Caco-2 (cell line): ENCODE results near the gene IKBKE. TPM values are rescaled to one million over a fixed set of nuclear protein-coding genes. Genes with fewer than 3 reads are reported as not detected.

Experiments
- BruUV-seq: library from RNA; stranded (reverse); fragments of 400-500 nt; replicated peaks from 2 replicates; lab custom pipeline; 2021; lab: Mats Ljungman, UMichigan
- CTCF ChIA-PET: fragments of 300-600 bp; sonication (Branson Sonifier 250); formaldehyde crosslinking; loops from one replicate; lab custom pipeline; 2022; ENCODE audit warnings: antibody characterized with exemption; lab: Charles Lee
- POLR2A ChIA-PET: fragments of 300-600 bp; sonication (Branson Sonifier 250); formaldehyde crosslinking; loops from one replicate; lab custom pipeline; 2022; ENCODE audit warnings: antibody characterized with exemption; lab: Charles Lee
- DNase-seq, 2 experiments: peaks; one replicate each; pipeline versions ENCODE4 v3.0.0 to v3.0.0-alpha.2; 2020 to 2022
- H3K27me3 ChIP-seq: replicated peaks from 2 replicates; pipeline ENCODE4 v1.6.0; 2011; ENCODE audit warnings: low read length; ENCODE audit not compliant: control insufficient read depth, insufficient read depth
- H3K36me3 ChIP-seq: 2 replicates; pipeline ENCODE4 v1.5.1; 2011; ENCODE audit warnings: low read length; ENCODE audit not compliant: control insufficient read depth, insufficient read depth
- H3K4me1 ChIP-seq: fragments of 250-450 bp; sonication (Bioruptor Pico); 2 replicates; pipeline ENCODE4 v1.5.1; 2020; ENCODE audit warnings: mild to moderate bottlenecking
- H3K4me3 ChIP-seq: 2 replicates; pipeline ENCODE4 v1.5.1; 2011; ENCODE audit warnings: low read depth, mild to moderate bottlenecking, control low read depth, low read length
- H3K9me3 ChIP-seq: fragments of 250-450 bp; sonication (Bioruptor Pico); 2 replicates; pipeline ENCODE4 v1.5.1; 2020; ENCODE audit warnings: mild to moderate bottlenecking, moderate library complexity
- H3K27ac Mint-ChIP-seq: one replicate; pipeline ENCODE4 v1.8.0; 2022; ENCODE audit warnings: mixed read lengths; ENCODE audit not compliant: unreplicated experiment
- H3K27me3 Mint-ChIP-seq: one replicate; pipeline ENCODE4 v1.8.0; 2022; ENCODE audit warnings: mixed read lengths; ENCODE audit not compliant: insufficient read depth, unreplicated experiment
- H3K36me3 Mint-ChIP-seq: one replicate; pipeline ENCODE4 v1.8.0; 2022; ENCODE audit warnings: mild to moderate bottlenecking, mixed read lengths; ENCODE audit not compliant: insufficient read depth, unreplicated experiment
- H3K4me1 Mint-ChIP-seq: one replicate; pipeline ENCODE4 v1.8.0; 2022; ENCODE audit warnings: low read depth, mixed read lengths; ENCODE audit not compliant: unreplicated experiment
- H3K4me3 Mint-ChIP-seq: one replicate; pipeline ENCODE4 v1.8.0; 2022; ENCODE audit warnings: mild to moderate bottlenecking, moderate library complexity, mixed read lengths; ENCODE audit not compliant: unreplicated experiment
- H3K9me3 Mint-ChIP-seq: one replicate; pipeline ENCODE4 v1.8.0; 2022; ENCODE audit warnings: mixed read lengths; ENCODE audit not compliant: unreplicated experiment
- CTCF ChIP-seq, 2 experiments: fragments of 200-600 bp in 1 of 2; IDR thresholded peaks; 1 replicate in 1 of 2; 2 replicates in 1 of 2; pipeline versions ENCODE4 v1.5.1 to v1.8.0; 2011 to 2022; ENCODE audit warnings: antibody characterized with exemption in 1 of 2, control low read depth in 1 of 2, inconsistent platforms in 1 of 2, low read depth in 1 of 2, low read length in 1 of 2, mild to moderate bottlenecking in 1 of 2, moderate library complexity in 1 of 2; ENCODE audit not compliant: insufficient read depth in 1 of 2, severe bottlenecking in 1 of 2, unreplicated experiment in 1 of 2
- intact Hi-C: fragments of 100-400 bp; cut with micrococcal nuclease; formaldehyde crosslinking; loops from one replicate; pipeline ENCODE4 v1.10.0; 2022; ENCODE audit not compliant: unreplicated experiment
- total RNA-seq: library from RNA; stranded (reverse); gene quantifications from 2 replicates; pipeline ENCODE4 v1.2.3, GENCODE V29; 2022

IKBKE gene
- total RNA-seq, 1 experiment from 2014 or later, result 9.0 TPM

- H3K27me3 Mint-ChIP-seq, result no peaks in the 10 kb centered on the region
- H3K27me3 ChIP-seq, result no peaks in the 10 kb centered on the region
- H3K9me3 Mint-ChIP-seq, result no peaks in the 10 kb centered on the region
- CTCF ChIA-PET, result interaction anchor here (1.2 to 2.1 kb wide), 2 partner anchors 9 to 16 kb away, joined by 4 to 7 read pairs; partner anchors contain the start of gene IKBKE
- TF ChIP-seq CTCF (IDR thresholded peaks at IDR 0.05; ENCODE audit: insufficient read depth in 1 of 2, low read depth in 1 of 2, low read length in 1 of 2, severe bottlenecking in 1 of 2, unreplicated experiment in 1 of 2), result peak; percentile 74 to 79
- no peaks in the 10 kb centered on the region for H3K9me3 ChIP-seq
- POLR2A ChIA-PET, result no interaction called here
- H3K27ac Mint-ChIP-seq, result no peak overlapping the region
- H3K4me1 Mint-ChIP-seq, result peaks cover 4% of the 10 kb centered on the region
- no peak overlapping the region for H3K4me3 ChIP-seq
- DNase-seq, result peak; percentile 56 to 75
- intact Hi-C loops, result loop anchor here (1.0 kb wide), 1 partner anchor 8 kb away; the partner anchor contains the start of gene IKBKE
- H3K4me1 ChIP-seq, result no peaks in the 10 kb centered on the region
- no peaks in the 10 kb centered on the region for H3K36me3 ChIP-seq
- no TSS peak for BruUV-seq
- no peaks in the 10 kb centered on the region for H3K36me3 Mint-ChIP-seq
- H3K4me3 Mint-ChIP-seq, result no peak overlapping the region
Measured at GRCh38 chr1:206461602-206462455, 8.4 kb upstream of the IKBKE start.

GRCh38 chr1:206463137-206463536 is 7.1 kb upstream of the IKBKE start:
- Histone ChIP-seq H3K4me1 (no peaks in the 10 kb centered on the region), H3K9me3 (no peaks in the 10 kb centered on the region), H3K27me3 (no peaks in the 10 kb centered on the region), H3K36me3 (no peaks in the 10 kb centered on the region), H3K4me3 (no peak overlapping the region)
- Mint-ChIP-seq H3K4me3 (no peak overlapping the region), H3K27me3 (no peaks in the 10 kb centered on the region), H3K27ac (no peak overlapping the region), H3K9me3 (no peaks in the 10 kb centered on the region), H3K36me3 (no peaks in the 10 kb centered on the region), H3K4me1 (peaks cover 8% of the 10 kb centered on the region)
- POLR2A ChIA-PET, result no interaction called here
- TF ChIP-seq CTCF (IDR thresholded peaks at IDR 0.05; ENCODE audit: insufficient read depth in 1 of 2, low read depth in 1 of 2, low read length in 1 of 2, severe bottlenecking in 1 of 2, unreplicated experiment in 1 of 2), result no peak
- CTCF ChIA-PET, result no interaction called here
- DNase-seq, result no peak
- BruUV-seq, result no TSS peak
- intact Hi-C loops, result no loop called here

GRCh38 chr1:206463911-206464310 is 6.4 kb upstream of the IKBKE start:
- no peaks in the 10 kb centered on the region for H3K9me3 ChIP-seq
- Mint-ChIP-seq H3K4me3 (no peak overlapping the region), H3K4me1 (peaks cover 14% of the 10 kb centered on the region), H3K36me3 (no peaks in the 10 kb centered on the region), H3K27ac (no peak overlapping the region), H3K27me3 (no peaks in the 10 kb centered on the region), H3K9me3 (no peaks in the 10 kb centered on the region)
- intact Hi-C loops, result no loop called here
- H3K4me1 ChIP-seq, result peaks cover 7% of the 10 kb centered on the region
- BruUV-seq, result no TSS peak
- H3K4me3 ChIP-seq, result no peak overlapping the region
- H3K27me3 ChIP-seq, result no peaks in the 10 kb centered on the region
- CTCF ChIA-PET, result interaction anchor here (2.3 kb wide), 1 partner anchor 16 kb away, joined by 6 read pairs; no protein-coding TSS in a partner anchor
- no peak for TF ChIP-seq CTCF (IDR thresholded peaks at IDR 0.05; ENCODE audit: insufficient read depth in 1 of 2, low read depth in 1 of 2, low read length in 1 of 2, severe bottlenecking in 1 of 2, unreplicated experiment in 1 of 2)
- POLR2A ChIA-PET, result no interaction called here
- H3K36me3 ChIP-seq, result no peaks in the 10 kb centered on the region
- no peak for DNase-seq
